Measurements from ENCODE around the gene TEX53. TPM values are rescaled to one million over a fixed set of nuclear protein-coding genes. Genes with fewer than 3 reads are reported as not detected.

Gene TEX53
- total RNA-seq, 3 donors from 2014 or later = not detected

GRCh38 chr9:114613087-114613486, 44.5 kb downstream of the TEX53 start:
- Histone ChIP-seq H3K36me3 (ENCODE audit: low read depth) (no peaks in the 10 kb centered on the region), H3K4me1 (ENCODE audit: low read depth) (peaks cover 10% of the 10 kb centered on the region), H3K9me3 (no peaks in the 10 kb centered on the region), H3K4me3 (no peak overlapping the region)
- DNase-seq (no peak), ATAC-seq (no peak)
- intact Hi-C loops (cut with DNase I, micrococcal nuclease) = no loop called here
- no peak for TF ChIP-seq CTCF (IDR thresholded peaks at IDR 0.05)

- peaks cover 10% of the 10 kb centered on the region for H3K4me1 ChIP-seq (ENCODE audit: low read depth)
- no peaks in the 10 kb centered on the region for H3K9me3 ChIP-seq
- H3K36me3 ChIP-seq (ENCODE audit: low read depth) = no peaks in the 10 kb centered on the region
- peak in 2 of 3 donors; percentile 25 to 40 for DNase-seq
- H3K4me3 ChIP-seq = no peak overlapping the region
- TF ChIP-seq CTCF (IDR thresholded peaks at IDR 0.05) = no peak
- ATAC-seq = peak; percentile 23
- intact Hi-C loops (cut with DNase I, micrococcal nuclease) = no loop called here
These were observed 45.2 kb downstream of the TEX53 start for GRCh38 chr9:114612272-114612923.

GRCh38 chr9:114611516-114612271, 45.9 kb downstream of the TEX53 start:
- intact Hi-C loops (cut with DNase I, micrococcal nuclease) = no loop called here
- H3K4me1 ChIP-seq (ENCODE audit: low read depth) = peaks cover 10% of the 10 kb centered on the region
- ATAC-seq = peak; percentile 85
- H3K36me3 ChIP-seq (ENCODE audit: low read depth) = no peaks in the 10 kb centered on the region
- H3K9me3 ChIP-seq = no peaks in the 10 kb centered on the region
- no peak for TF ChIP-seq CTCF (IDR thresholded peaks at IDR 0.05)
- DNase-seq = peak; percentile 62 to 81 (median 74)
- peak overlapping the region; percentile 28 for H3K4me3 ChIP-seq

- ATAC-seq (no peak), DNase-seq (no peak)
- Histone ChIP-seq H3K4me3 (no peak overlapping the region), H3K9me3 (no peaks in the 10 kb centered on the region), H3K4me1 (ENCODE audit: low read depth) (peaks cover 10% of the 10 kb centered on the region), H3K36me3 (ENCODE audit: low read depth) (no peaks in the 10 kb centered on the region)
- TF ChIP-seq CTCF (IDR thresholded peaks at IDR 0.05) = no peak
- intact Hi-C loops (cut with DNase I, micrococcal nuclease) = no loop called here
These were observed 49.1 kb downstream of the TEX53 start for GRCh38 chr9:114608525-114608796.

GRCh38 chr9:114607671-114608524, 49.7 kb downstream of the TEX53 start:
- Histone ChIP-seq H3K4me3 (no peak overlapping the region), H3K9me3 (no peaks in the 10 kb centered on the region), H3K36me3 (ENCODE audit: low read depth) (no peaks in the 10 kb centered on the region), H3K4me1 (ENCODE audit: low read depth) (peaks cover 8% of the 10 kb centered on the region)
- DNase-seq (no peak), ATAC-seq (no peak)
- TF ChIP-seq CTCF (IDR thresholded peaks at IDR 0.05) = no peak
- intact Hi-C loops (cut with DNase I, micrococcal nuclease) = no loop called here
